Skeletal muscle tissue (tissue), 4 donors: Measurements from ENCODE around the gene TCEAL7. TPM values are rescaled to one million over a fixed set of nuclear protein-coding genes. Genes with fewer than 3 reads are reported as not detected.

Experiments
- H3K27ac ChIP-seq: one replicate; pipeline ENCODE4 v1.7.0; 2013; ENCODE audit warnings: mild to moderate bottlenecking, low read depth, low read length, inconsistent platforms
- H3K27me3 ChIP-seq, 3 donors: one replicate each; pipeline ENCODE4 v1.7.0; 2013; ENCODE audit warnings: low read length in 3 of 3; ENCODE audit not compliant: control insufficient read depth in 3 of 3, insufficient read depth in 3 of 3
- H3K36me3 ChIP-seq, 3 donors: one replicate each; pipeline ENCODE4 v1.7.0; 2013; ENCODE audit warnings: low read length in 3 of 3; ENCODE audit not compliant: control insufficient read depth in 3 of 3, insufficient read depth in 3 of 3
- H3K4me1 ChIP-seq, 3 donors: one replicate each; pipeline ENCODE4 v1.7.0; 2013; ENCODE audit warnings: low read length in 3 of 3, mild to moderate bottlenecking in 3 of 3; ENCODE audit not compliant: control insufficient read depth in 3 of 3, insufficient read depth in 3 of 3
- H3K4me3 ChIP-seq, 3 donors: one replicate each; pipeline ENCODE4 v1.7.0; 2013; ENCODE audit warnings: low read length in 3 of 3
- H3K9ac ChIP-seq, 3 donors: one replicate each; pipeline ENCODE4 v1.7.0; 2013; ENCODE audit warnings: low read length in 3 of 3, mild to moderate bottlenecking in 3 of 3, moderate library complexity in 2 of 3, low read depth in 1 of 3
- H3K9me3 ChIP-seq, 3 donors: one replicate each; pipeline ENCODE4 v1.7.0; 2013; ENCODE audit warnings: low read length in 3 of 3; ENCODE audit not compliant: control insufficient read depth in 3 of 3
- total RNA-seq: library from RNA; depleted of rRNA; stranded (reverse); fragments of >200 nt; gene quantifications from one replicate; pipeline ENCODE4 v1.2.3, GENCODE V29; 2014
- donor health status: Osteomylitis.

Gene TCEAL7
- total RNA-seq, 1 donor from 2014 or later: 112 TPM

DNA sequence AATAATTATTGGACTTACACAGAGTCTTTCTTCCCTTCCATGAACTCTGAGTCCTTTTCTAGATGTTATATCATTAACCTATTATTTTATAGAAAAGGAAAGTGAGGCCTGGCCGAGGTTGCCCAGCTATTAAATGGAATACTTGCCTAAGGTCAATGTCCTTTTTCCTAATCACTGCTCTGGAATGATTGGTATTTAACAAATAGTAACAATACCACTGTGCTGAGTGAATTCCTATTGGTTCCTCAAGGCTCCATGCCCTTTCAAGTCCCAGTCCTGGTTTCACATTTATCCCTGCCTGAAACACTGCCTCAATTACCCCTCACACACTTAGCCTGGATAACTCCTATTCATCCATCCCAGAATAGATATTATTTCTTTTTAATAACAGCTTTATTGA, 32.4 kb downstream of the TCEAL7 start:
- H3K4me1 ChIP-seq: no peaks in the 10 kb centered on the region
- H3K9me3 ChIP-seq: no peaks in the 10 kb centered on the region
- no peaks in the 10 kb centered on the region for H3K36me3 ChIP-seq
- H3K4me3 ChIP-seq: no peak overlapping the region
- H3K27me3 ChIP-seq: no peaks in the 10 kb centered on the region
- H3K27ac ChIP-seq: no peak overlapping the region
- H3K9ac ChIP-seq: no peak overlapping the region

DNA sequence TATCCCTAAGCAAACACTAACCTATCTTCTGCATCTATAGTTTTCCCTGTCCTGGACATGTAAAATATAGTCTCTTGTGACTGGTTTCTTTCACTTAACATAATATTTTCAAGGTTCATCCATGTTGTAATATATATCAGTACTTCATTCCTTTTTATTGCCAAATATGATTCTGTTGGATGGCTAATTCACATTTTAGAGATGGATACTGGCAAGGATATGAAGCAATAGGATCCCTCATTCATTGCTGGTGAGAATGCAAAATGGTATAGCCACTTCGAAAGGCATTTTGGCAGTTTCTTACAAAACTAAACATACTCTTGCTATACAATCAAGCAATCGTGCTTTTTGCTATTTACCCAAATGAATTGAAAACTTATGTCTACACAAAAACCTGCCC, 33.0 kb downstream of the TCEAL7 start:
- Histone ChIP-seq H3K4me3 (no peak overlapping the region), H3K9ac (no peak overlapping the region), H3K4me1 (no peaks in the 10 kb centered on the region), H3K27ac (no peak overlapping the region), H3K36me3 (no peaks in the 10 kb centered on the region), H3K27me3 (no peaks in the 10 kb centered on the region), H3K9me3 (no peaks in the 10 kb centered on the region)

DNA sequence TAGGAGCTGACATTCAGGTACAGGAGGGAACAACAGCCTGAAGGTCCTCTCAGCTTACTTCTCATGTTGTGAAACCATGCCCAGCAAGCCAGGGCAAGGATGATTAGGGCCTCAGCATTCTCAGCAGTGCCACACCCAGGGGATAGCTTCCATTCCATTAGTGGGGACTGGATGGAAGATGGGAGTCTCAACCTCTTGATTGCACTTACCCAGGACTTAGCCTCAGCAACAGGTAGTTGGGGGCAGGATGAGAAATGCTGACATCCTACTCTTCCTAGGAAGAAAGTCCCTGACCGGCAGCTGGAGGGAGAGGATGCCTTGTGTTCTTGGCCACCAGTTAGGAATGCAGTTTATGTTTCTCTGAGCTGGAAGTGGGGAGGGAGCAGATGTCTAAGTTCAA, 37.5 kb downstream of the TCEAL7 start:
- Histone ChIP-seq H3K4me3 (no peak overlapping the region), H3K36me3 (no peaks in the 10 kb centered on the region), H3K27me3 (no peaks in the 10 kb centered on the region), H3K4me1 (no peaks in the 10 kb centered on the region), H3K9ac (no peak overlapping the region), H3K27ac (no peak overlapping the region), H3K9me3 (no peaks in the 10 kb centered on the region)

DNA sequence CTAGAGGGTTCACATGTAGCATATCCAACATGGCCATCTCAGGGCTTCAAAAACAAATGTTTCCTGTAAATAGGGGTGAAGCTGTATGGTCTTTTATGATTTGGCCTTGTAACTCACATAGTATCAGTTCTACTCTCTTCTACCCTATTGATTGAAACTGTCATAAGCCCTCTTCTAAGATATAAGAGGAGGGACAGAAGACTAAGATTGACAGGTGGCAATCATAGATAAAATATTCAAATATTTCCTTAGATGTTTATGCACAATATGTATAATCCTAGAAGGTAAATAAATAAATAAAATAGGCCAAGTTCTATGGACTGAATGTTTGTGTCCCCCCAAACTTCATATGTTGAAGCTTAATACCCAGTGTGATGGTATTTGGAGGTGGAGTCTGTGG, 39.4 kb downstream of the TCEAL7 start:
- Histone ChIP-seq H3K4me3 (no peak overlapping the region), H3K9me3 (no peaks in the 10 kb centered on the region), H3K9ac (no peak overlapping the region), H3K27me3 (no peaks in the 10 kb centered on the region), H3K4me1 (no peaks in the 10 kb centered on the region), H3K27ac (no peak overlapping the region), H3K36me3 (no peaks in the 10 kb centered on the region)

DNA sequence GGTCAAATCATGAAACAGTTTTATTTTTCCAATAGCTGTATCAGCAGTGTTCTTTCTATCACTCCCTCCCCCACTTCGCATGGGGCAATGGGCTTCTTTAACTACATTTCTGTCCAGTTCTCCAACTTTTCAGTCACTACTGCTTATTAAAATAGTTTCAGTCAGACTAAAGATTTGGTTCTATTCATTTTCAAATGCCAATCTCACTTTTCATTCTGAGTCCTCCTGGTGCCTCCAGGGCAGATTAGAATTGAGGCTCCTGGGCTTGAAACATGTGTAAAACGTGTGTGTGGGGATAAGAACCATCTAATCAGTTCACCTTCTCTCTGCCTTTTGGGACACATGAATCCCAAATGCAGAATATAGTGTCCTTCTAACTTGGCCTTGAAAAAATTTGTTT, 42.8 kb downstream of the TCEAL7 start:
- Histone ChIP-seq H3K27me3 (peaks cover 0 to 4% (median 0%) of the 10 kb centered on the region in 3 donors), H3K4me3 (no peak overlapping the region), H3K27ac (no peak overlapping the region), H3K9ac (no peak overlapping the region), H3K36me3 (no peaks in the 10 kb centered on the region), H3K4me1 (peaks cover 0 to 3% (median 0%) of the 10 kb centered on the region in 3 donors), H3K9me3 (no peaks in the 10 kb centered on the region)

DNA sequence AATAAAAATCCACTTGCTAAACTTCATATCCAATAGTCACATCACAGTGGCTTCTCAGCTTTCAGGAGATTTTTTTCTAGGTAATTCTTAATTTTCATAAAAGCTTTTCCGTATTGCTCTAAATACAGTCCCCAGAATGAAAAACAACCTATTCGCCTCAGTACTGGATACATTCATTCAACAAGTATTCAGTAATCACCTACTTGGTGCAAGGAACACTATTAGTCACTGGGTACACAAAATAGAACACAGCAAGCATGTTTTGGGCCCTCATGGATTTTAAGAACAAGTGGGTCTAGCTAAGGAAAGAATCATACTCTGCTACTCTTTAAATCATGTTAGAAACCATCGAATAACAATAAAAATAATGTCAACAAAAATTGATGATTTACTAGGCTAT, 43.5 kb downstream of the TCEAL7 start:
- Histone ChIP-seq H3K4me3 (no peak overlapping the region), H3K9ac (no peak overlapping the region), H3K36me3 (no peaks in the 10 kb centered on the region), H3K27ac (no peak overlapping the region), H3K27me3 (peaks cover 0 to 4% (median 0%) of the 10 kb centered on the region in 3 donors), H3K9me3 (no peaks in the 10 kb centered on the region), H3K4me1 (peaks cover 0 to 3% (median 0%) of the 10 kb centered on the region in 3 donors)

DNA sequence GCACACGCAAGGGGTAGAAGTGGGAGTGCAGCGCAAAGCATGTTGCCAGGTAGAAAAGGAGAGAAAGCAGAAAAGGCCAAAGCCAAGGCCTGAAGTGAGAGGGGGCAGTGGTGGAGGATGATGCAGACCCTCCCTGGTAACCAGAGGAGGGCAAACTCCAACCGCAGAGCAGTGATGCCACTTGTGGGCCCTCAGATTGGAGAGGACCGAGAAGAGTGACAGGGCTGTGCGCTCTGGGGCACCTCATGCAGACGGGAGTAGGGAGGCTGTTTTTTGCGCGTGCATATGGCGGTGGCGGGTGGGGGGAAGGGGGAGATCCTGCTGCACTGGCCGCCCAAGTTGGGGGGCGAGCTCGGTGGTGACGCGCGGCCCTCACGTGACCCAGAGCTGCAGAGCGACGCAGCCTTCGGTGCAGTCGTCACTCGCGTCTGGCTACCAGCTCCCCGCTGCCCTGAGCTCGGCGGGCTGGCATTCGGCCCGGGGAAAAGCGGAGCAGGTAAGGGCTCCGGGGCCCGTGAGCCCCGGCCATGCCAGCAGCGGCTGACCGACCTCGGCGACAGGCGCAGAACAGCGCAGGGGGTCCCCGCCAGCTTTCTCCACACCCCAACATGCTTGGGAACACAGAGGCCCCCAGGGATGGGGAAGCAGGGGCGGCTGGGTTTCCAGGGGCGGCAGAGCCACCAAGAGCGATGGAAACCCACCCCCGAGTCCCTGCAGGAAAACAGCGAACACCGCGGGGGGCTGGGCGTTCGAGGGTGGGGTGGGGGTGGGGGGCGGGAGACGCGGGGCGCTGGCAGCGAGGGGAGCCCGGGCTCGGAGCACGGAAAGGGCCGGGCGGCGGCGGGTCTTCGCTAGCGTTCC, 46.3 kb downstream of the TCEAL7 start, which contains the start of gene BEX3:
BEX3 (plus strand) TSS at position 421 of the 861 bp plus-strand sequence. CDS start 984 bp downstream, outside the sequence.
- Histone ChIP-seq H3K27me3 (peaks cover 0 to 4% (median 0%) of the 10 kb centered on the region in 3 donors), H3K9me3 (no peaks in the 10 kb centered on the region), H3K9ac (peak within 1 kb of the TSS in 2 of 3 donors; percentile 33 to 79), H3K36me3 (no peaks in the 10 kb centered on the region), H3K4me3 (peak within 1 kb of the TSS; percentile 57 to 69 (median 60)), H3K4me1 (peaks cover 0 to 3% (median 0%) of the 10 kb centered on the region in 3 donors), H3K27ac (no peak within 1 kb of the TSS)

DNA sequence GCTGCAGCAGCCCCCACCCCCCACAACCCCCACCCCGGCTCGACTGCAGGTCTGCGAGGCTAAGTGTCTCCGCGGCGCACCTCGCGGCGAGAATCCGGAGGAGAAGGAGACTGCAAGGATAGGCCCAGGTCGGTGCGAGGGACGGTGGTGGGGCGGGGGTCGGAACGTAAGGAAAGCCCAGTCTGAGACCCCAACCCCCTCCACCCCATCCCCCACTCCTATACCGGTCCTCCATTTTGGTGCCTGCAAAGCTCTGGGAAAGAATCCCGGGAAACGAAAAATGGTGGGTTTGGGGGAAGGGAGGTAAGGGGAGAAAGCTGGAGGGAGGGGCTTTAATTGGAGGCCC, 46.9 kb downstream of the TCEAL7 start:
- Histone ChIP-seq H3K4me3 (peak overlapping the region in 2 of 3 donors; percentile 29 to 43), H3K9ac (no peak overlapping the region), H3K9me3 (no peaks in the 10 kb centered on the region), H3K4me1 (peaks cover 0 to 3% (median 0%) of the 10 kb centered on the region in 3 donors), H3K36me3 (no peaks in the 10 kb centered on the region), H3K27ac (no peak overlapping the region), H3K27me3 (peaks cover 0 to 4% (median 0%) of the 10 kb centered on the region in 3 donors)

DNA sequence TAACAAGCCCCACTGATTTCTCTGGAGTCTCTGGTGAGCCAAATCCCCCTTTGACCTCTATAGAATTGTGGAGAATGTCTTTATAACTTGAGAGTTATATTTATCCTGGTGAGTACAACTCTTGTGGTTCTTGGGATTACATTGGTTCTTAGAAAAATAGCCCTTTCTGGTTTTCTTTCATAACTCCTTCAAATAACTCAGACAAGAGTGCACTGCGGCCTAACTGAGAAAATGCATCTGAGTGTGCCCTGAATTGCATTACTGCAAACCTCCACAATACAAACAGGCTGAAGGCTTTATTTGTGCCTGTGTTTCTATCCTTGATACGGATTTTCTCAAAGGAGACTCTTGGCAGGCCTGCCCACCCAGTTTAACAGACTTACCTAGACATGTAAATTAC, 49.0 kb downstream of the TCEAL7 start:
- H3K27me3 ChIP-seq: peaks cover 0 to 4% (median 0%) of the 10 kb centered on the region in 3 donors
- no peaks in the 10 kb centered on the region for H3K9me3 ChIP-seq
- H3K27ac ChIP-seq: no peak overlapping the region
- no peaks in the 10 kb centered on the region for H3K36me3 ChIP-seq
- H3K4me3 ChIP-seq: no peak overlapping the region
- peaks cover 0 to 3% (median 0%) of the 10 kb centered on the region in 3 donors for H3K4me1 ChIP-seq
- no peak overlapping the region for H3K9ac ChIP-seq
